NCI-H1436 treated with DMSO at 0.1 percent for 48 hours (cell line): Measurements from ENCODE around the gene EML6.
"Not testable (repeated sequence)": the region's sequence is repeated elsewhere in the genome, so short reads cannot be mapped to it uniquely, and the experiment has no call there.

Experiments
- DNase-seq: peaks from one replicate; lab custom pipeline; 2025; lab: John Stamatoyannopoulos, UW

The EML6 gene

GRCh38 chr2:54966837-54967236 is 243.4 kb downstream of the EML6 start:
- DNase-seq: no peak

GRCh38 chr2:54967269-54967668 is 243.8 kb downstream of the EML6 start:
- DNase-seq: no peak

GRCh38 chr2:54967759-54968365 is 244.4 kb downstream of the EML6 start:
- no peak for DNase-seq

- DNase-seq: no peak
Observed at GRCh38 chr2:54968561-54969218, 245.2 kb downstream of the EML6 start.

GRCh38 chr2:54969295-54969939 is 246.0 kb downstream of the EML6 start:
- no peak for DNase-seq

- no peak for DNase-seq
Observed at GRCh38 chr2:54969940-54970338, 246.5 kb downstream of the EML6 start.

GRCh38 chr2:54975175-54975574 is 251.7 kb downstream of the EML6 start:
- DNase-seq: no peak

GRCh38 chr2:54975598-54976492 is 252.4 kb downstream of the EML6 start:
- DNase-seq: no peak

- no peak for DNase-seq
Observed at GRCh38 chr2:54977149-54977548, 253.7 kb downstream of the EML6 start.

- DNase-seq: no peak
Observed at GRCh38 chr2:54979321-54980044, 256.0 kb downstream of the EML6 start.

- no peak for DNase-seq
Observed at GRCh38 chr2:54981385-54981784, 257.9 kb downstream of the EML6 start.

GRCh38 chr2:54983345-54984220 is 260.1 kb downstream of the EML6 start:
- no peak for DNase-seq

GRCh38 chr2:54984476-54984875 is 261.0 kb downstream of the EML6 start:
- DNase-seq: no peak

- DNase-seq: no peak
Observed at GRCh38 chr2:54986264-54986663, 262.8 kb downstream of the EML6 start.

- DNase-seq: no peak
Observed at GRCh38 chr2:54988612-54989011, 265.1 kb downstream of the EML6 start.

GRCh38 chr2:54990694-54991093 is 267.2 kb downstream of the EML6 start:
- DNase-seq: not testable (repeated sequence)

- no peak for DNase-seq
Observed at GRCh38 chr2:54995553-54995952, 272.1 kb downstream of the EML6 start.

- no peak for DNase-seq
Observed at GRCh38 chr2:54997826-54998225, 274.4 kb downstream of the EML6 start.

GRCh38 chr2:54999182-54999581 is 275.7 kb downstream of the EML6 start:
- no peak for DNase-seq

GRCh38 chr2:55000341-55000740 is 276.9 kb downstream of the EML6 start:
- no peak for DNase-seq

- DNase-seq: no peak
Observed at GRCh38 chr2:55001716-55002115, 278.3 kb downstream of the EML6 start.
